Measurements from ENCODE around the gene CFAP74.

GRCh38 chr1:1920608-1921458, 82.8 kb downstream of the CFAP74 start:
- TF ChIP-seq POLR2A (IDR thresholded peaks at IDR 0.05), result no peak
- TF ChIP-seq, protein P1, sequence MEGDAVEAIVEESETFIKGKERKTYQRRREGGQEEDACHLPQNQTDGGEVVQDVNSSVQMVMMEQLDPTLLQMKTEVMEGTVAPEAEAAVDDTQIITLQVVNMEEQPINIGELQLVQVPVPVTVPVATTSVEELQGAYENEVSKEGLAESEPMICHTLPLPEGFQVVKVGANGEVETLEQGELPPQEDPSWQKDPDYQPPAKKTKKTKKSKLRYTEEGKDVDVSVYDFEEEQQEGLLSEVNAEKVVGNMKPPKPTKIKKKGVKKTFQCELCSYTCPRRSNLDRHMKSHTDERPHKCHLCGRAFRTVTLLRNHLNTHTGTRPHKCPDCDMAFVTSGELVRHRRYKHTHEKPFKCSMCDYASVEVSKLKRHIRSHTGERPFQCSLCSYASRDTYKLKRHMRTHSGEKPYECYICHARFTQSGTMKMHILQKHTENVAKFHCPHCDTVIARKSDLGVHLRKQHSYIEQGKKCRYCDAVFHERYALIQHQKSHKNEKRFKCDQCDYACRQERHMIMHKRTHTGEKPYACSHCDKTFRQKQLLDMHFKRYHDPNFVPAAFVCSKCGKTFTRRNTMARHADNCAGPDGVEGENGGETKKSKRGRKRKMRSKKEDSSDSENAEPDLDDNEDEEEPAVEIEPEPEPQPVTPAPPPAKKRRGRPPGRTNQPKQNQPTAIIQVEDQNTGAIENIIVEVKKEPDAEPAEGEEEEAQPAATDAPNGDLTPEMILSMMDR (IDR thresholded peaks at IDR 0.05), result no peak
